ENCODE measurements around the gene IL4R. TPM values are rescaled to one million over a fixed set of nuclear protein-coding genes. Genes with fewer than 3 reads are reported as not detected.

The IL4R gene
- total RNA-seq, 1 donor from 2014 or later: 9.6 TPM

- no peak overlapping the region for H3K4me2 ChIP-seq
- no peaks in the 10 kb centered on the region for H4K20me1 ChIP-seq (ENCODE audit: low read depth)
- no peak overlapping the region for H3K27ac ChIP-seq
- Mint-ChIP-seq H3K9me3 (peaks cover 2% of the 10 kb centered on the region), H3K27me3 (ENCODE audit: insufficient read depth, low read depth) (peaks cover 7% of the 10 kb centered on the region), H3K36me3 (no peaks in the 10 kb centered on the region), H3K4me3 (no peak overlapping the region), H3K27ac (no peak overlapping the region), H3K4me1 (peaks cover 11% of the 10 kb centered on the region)
- TF ChIP-seq CTCF (IDR thresholded peaks at IDR 0.05) (no peak), EZH2 (IDR thresholded peaks at IDR 0.05) (no peak), EZH2phosphoT487 (IDR thresholded peaks at IDR 0.05) (no peak)
- H3K4me3 ChIP-seq: no peak overlapping the region
- H2AFZ ChIP-seq (replicated peaks): no peak overlapping the region
- H3K36me3 ChIP-seq: no peaks in the 10 kb centered on the region
- H3K9me3 ChIP-seq (ENCODE audit: low read depth): no peaks in the 10 kb centered on the region
- H3K4me1 ChIP-seq: no peaks in the 10 kb centered on the region
- H3K79me2 ChIP-seq (ENCODE audit: low read depth): no peaks in the 10 kb centered on the region
- no peak overlapping the region for H3K9ac ChIP-seq
- no peak for DNase-seq (ENCODE audit: low spot score)
- no peaks in the 10 kb centered on the region for H3K27me3 ChIP-seq
- H3F3A ChIP-seq (ENCODE audit: low read depth): no peaks in the 10 kb centered on the region
Measured at GRCh38 chr16:27406511-27407128, 92.8 kb downstream of the IL4R start.

GRCh38 chr16:27407133-27407532, 93.4 kb downstream of the IL4R start:
- H4K20me1 ChIP-seq (ENCODE audit: low read depth): no peaks in the 10 kb centered on the region
- H3K4me3 ChIP-seq: no peak overlapping the region
- peaks cover 7% of the 10 kb centered on the region for H3K27me3 Mint-ChIP-seq (ENCODE audit: insufficient read depth, low read depth)
- peaks cover 10% of the 10 kb centered on the region for H3K4me1 Mint-ChIP-seq
- no peak overlapping the region for H3K4me2 ChIP-seq
- H3K27me3 ChIP-seq: no peaks in the 10 kb centered on the region
- H3K27ac ChIP-seq: no peak overlapping the region
- no peak overlapping the region for H3K4me3 Mint-ChIP-seq
- TF ChIP-seq EZH2 (IDR thresholded peaks at IDR 0.05) (no peak), EZH2phosphoT487 (IDR thresholded peaks at IDR 0.05) (no peak), CTCF (IDR thresholded peaks at IDR 0.05) (no peak)
- no peak overlapping the region for H3K9ac ChIP-seq
- peaks cover 2% of the 10 kb centered on the region for H3K9me3 Mint-ChIP-seq
- H3K36me3 Mint-ChIP-seq: no peaks in the 10 kb centered on the region
- no peaks in the 10 kb centered on the region for H3K36me3 ChIP-seq
- H3K4me1 ChIP-seq: no peaks in the 10 kb centered on the region
- DNase-seq (ENCODE audit: low spot score): no peak
- H3K79me2 ChIP-seq (ENCODE audit: low read depth): no peaks in the 10 kb centered on the region
- H3F3A ChIP-seq (ENCODE audit: low read depth): no peaks in the 10 kb centered on the region
- H3K9me3 ChIP-seq (ENCODE audit: low read depth): no peaks in the 10 kb centered on the region
- H2AFZ ChIP-seq (replicated peaks): no peak overlapping the region
- no peak overlapping the region for H3K27ac Mint-ChIP-seq

- Histone ChIP-seq H3K4me2 (no peak overlapping the region), H3K4me3 (no peak overlapping the region), H4K20me1 (ENCODE audit: low read depth) (no peaks in the 10 kb centered on the region), H3K36me3 (no peaks in the 10 kb centered on the region), H3K79me2 (ENCODE audit: low read depth) (no peaks in the 10 kb centered on the region), H2AFZ (replicated peaks) (no peak overlapping the region), H3K9me3 (ENCODE audit: low read depth) (no peaks in the 10 kb centered on the region), H3K4me1 (no peaks in the 10 kb centered on the region), H3F3A (ENCODE audit: low read depth) (no peaks in the 10 kb centered on the region), H3K9ac (no peak overlapping the region), H3K27ac (no peak overlapping the region), H3K27me3 (no peaks in the 10 kb centered on the region)
- Mint-ChIP-seq H3K4me3 (no peak overlapping the region), H3K27ac (no peak overlapping the region), H3K9me3 (peaks cover 2% of the 10 kb centered on the region), H3K36me3 (no peaks in the 10 kb centered on the region), H3K27me3 (ENCODE audit: insufficient read depth, low read depth) (peaks cover 8% of the 10 kb centered on the region), H3K4me1 (peaks cover 6% of the 10 kb centered on the region)
- DNase-seq (ENCODE audit: low spot score): no peak
- no peak for TF ChIP-seq EZH2 (IDR thresholded peaks at IDR 0.05)
- no peak for TF ChIP-seq CTCF (IDR thresholded peaks at IDR 0.05)
- no peak for TF ChIP-seq EZH2phosphoT487 (IDR thresholded peaks at IDR 0.05)
Measured at GRCh38 chr16:27408012-27408601, 94.3 kb downstream of the IL4R start.
